ENCODE data around the gene BANF2.
"Not testable (repeated sequence)": the region's sequence is repeated elsewhere in the genome, so short reads cannot be mapped to it uniquely, and the experiment has no call there.

The BANF2 gene

GRCh38 chr20:17699931-17700351 is at the start of gene BANF2:
TSS of gene BANF2 (plus strand) at chr20:17699966. CDS start at chr20:17725026, 25,060 bp downstream.
- DNase-seq: no peak

GRCh38 chr20:17650301-17651128 is 49.3 kb upstream of the BANF2 start:
- no peak for DNase-seq

DNA sequence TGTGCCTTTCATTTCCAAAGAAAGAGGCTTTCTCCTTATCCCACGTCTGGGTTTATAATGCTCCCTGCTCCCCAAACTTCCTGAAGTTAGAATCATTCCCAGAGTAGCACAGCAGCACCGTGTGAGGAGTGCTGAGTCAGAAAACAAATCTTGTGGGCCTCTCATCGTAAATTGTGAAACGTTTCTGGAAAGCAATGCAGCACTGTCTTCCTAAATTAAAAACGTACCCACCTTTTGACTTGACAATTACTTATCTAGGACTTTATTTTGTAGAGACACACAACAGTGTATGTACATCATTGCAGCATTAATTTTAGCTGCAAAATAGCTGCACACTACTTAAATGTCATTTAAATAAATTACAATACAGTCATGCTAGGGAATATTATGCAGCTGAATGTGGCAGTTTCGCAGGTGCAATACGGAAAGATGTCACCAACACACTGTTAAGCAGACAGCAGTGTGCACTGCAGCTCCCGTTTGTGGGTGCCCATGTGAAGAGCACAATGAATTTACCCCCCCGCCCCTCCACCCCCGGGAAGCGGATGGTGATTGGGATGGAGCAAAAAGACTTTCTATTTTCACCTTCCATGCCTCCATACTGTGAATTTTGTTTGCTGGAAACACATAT is 48.5 kb upstream of the BANF2 start:
- DNase-seq: no peak

DNA sequence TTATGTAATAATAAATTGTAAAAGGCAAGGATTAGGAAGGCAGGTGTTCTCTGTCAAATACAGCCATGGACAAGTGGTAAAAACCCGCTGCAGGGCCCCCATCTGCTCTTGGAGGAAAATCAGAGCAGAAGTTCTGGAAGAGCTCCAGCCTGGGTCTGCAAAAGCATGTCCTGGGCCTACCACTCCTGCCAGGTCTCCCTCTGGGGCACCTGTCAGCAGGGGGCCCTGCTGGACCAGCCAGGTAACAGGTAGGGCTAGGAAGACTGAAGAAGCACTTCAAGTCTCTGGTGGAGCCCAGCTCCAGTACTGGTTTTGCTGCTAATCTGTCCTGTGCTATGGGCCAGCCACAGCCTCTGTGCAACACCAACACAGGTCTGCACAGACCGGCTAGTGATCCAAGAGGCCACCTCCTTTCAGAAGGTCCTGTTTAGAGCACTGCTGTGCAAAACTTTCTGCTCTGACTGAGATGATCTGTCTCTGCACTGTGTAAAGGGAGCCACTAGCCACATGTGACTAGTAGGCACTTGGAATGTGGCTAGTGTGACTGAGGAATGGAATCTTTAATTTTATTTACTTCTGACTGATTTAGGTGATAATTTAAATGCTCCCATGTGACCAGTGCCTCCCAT is 47.9 kb upstream of the BANF2 start:
- no peak for DNase-seq

GRCh38 chr20:17652411-17652810 is 47.4 kb upstream of the BANF2 start:
- DNase-seq: no peak

- DNase-seq: no peak
Measured at GRCh38 chr20:17653835-17654648, 45.7 kb upstream of the BANF2 start.

- DNase-seq: no peak
Measured at GRCh38 chr20:17654649-17655285, 45.0 kb upstream of the BANF2 start.

DNA sequence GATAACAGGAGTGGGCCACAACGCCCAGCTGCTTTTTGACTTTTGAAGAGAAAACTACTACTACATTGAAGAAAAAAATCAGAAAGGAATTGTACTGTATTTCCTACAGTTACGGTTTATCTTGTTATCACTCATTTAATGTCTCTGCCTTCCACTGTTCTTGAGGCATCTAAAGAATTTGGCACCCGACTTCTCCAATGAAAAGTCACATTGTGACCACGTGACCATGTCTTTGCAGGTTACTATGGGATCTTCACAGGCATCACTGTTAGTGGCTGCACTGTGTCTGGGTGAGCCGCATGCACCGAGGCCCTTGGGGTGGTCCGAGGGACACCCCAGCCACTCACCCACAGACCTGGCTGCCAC is 44.5 kb upstream of the BANF2 start:
- no peak for DNase-seq

DNA sequence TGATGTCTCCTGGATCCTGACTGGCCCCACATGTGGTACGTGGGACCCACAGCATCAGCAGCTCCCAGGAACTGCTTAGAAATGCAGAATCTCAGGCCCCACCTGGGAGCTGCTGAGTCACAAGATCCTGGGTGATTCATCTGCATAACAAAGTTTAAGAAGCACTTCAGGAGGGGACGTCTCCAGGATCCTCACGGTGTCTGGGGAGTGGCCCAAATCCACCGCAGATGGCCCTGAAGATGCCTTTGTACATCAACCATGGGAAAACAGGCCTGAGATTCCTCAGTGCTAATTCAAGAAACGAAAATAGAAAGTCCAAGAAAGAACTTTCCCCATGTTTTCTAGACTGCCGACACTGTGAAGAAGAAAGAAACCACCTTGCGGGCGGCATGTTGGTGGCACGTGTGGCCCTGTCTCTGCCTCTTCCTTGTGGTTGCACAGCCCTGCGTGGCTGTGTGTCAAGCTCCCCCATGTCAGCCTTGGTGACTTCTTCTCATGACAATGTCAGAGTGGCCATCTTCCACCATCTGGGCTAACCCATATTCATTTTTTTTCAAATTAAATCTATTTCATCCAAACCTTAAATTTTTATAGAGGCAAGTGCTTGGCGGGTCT is 43.8 kb upstream of the BANF2 start:
- DNase-seq: no peak

DNA sequence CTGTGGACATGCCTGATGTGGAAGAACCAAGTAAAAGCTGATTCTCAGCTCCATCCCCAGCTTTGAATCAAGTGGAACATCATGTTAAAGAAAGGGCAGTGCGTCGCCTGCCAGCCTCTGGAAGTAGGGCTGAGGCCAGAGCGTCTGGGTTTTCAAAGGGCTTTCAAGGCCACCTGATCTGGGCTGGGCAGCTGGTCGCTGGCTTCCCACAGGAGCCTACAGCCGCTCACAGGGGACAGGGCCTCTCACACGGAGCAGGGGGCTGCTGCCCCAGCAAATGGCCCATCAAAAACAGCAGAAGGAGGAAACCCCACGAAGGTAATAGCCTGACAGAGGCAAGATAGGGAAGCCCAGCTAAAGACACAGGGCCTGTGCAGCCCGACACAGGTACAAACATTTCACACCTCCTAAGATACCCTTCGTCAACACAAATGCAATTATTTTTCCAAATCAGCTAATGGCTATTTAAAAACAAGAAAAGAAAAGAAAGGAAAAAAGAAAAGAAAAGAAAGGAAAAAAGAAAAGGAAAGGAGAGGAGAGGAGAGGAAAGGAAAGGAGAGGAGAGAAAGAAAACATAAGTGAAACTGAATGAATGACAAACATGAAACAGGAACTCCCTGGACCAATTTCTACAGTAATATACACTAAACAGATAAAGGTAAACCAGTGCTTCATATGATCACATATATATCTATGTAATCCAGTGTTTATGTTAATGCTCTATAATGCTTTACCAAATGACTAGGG is 42.5 kb upstream of the BANF2 start:
- DNase-seq: no peak

DNA sequence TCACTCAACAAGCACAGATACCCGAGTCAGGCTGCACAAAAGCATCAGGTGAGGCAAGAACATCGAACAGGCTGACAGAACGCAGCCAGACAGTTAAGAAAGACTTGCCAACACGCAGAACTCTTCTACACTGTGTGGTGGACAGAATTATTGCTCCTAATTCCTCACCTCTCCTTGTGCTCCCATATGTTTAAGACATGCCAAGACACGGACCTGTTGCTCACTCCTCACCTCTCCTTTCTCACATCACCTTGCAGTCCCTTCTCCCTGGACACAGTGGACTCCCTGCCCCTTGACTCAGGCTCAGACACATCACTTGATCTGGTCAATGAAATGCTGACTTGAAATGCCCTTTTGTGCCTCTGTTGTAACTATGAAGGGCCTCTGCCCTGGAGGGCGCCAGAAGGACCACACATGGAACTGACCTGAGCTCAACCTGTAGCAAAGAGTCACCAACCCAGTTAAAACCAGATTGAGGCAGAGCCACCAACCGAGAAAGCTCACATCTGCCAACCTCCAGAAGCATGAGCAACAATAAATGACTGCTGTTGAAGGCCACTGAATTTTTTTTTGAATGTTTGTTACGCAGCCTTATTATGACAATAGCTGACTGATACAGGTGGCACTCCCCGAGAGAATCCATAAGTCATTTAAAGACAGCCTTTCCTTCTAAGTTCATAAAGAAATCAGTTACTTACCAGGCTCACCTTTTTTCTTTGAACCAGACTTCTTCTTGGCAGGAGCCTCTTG is 41.7 kb upstream of the BANF2 start:
- DNase-seq: no peak

DNA sequence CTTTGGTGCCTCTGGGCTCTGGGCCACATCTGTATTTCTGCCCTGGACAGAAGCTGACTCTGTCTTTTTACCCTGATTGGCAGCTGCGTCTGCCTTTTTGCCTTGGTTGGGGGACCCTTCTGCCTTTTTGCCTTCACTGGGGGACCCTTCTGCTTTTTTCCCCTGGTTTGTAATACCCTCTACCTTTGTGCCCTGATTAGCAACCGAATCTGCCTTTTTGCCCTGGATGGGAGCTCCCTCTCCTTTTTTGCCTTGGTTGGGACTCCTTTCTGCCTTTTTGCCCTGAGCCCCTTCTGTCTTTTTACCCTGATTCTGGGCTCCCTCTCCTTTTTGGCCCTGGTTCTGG is 41.1 kb upstream of the BANF2 start:
- DNase-seq: no peak

- DNase-seq: not testable (repeated sequence)
Measured at GRCh38 chr20:17659344-17659743, 40.4 kb upstream of the BANF2 start.

GRCh38 chr20:17659801-17660200 is 40.0 kb upstream of the BANF2 start:
- DNase-seq: no peak

GRCh38 chr20:17660667-17661066 is 39.1 kb upstream of the BANF2 start:
- no peak for DNase-seq

GRCh38 chr20:17661121-17661744 is 38.5 kb upstream of the BANF2 start:
- no peak for DNase-seq

DNA sequence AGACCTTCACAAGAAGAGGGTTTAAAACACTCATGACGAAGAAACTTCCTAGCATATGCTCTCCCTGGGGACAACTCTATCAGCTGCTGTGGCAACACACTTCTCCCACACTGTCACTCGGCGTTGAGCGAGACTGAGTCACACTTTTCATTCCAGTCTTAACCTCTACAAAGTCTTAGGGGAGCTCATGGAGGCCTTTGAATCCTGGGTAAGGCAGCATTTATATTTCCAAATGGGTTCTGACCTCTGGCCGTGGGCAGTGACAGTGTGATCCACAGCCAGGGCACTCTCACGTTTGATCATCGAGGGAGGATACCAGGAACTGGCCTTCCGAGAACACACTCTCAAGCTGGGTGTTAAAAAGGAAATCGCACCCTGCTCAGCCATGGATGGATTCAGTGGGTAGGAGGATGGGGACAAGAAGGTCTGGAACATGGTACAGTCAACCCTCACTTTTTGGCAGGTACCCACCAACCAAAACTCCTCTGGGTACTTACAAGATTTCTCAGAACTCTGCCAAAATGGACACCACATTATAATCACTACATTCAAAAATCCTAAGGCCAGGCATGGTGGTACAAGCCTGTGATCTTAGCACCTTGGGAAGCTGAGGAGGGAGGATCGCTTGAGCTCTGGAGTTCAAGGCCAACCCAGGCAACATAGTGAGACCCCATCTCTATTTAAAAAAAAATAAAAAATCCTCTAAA is 37.3 kb upstream of the BANF2 start:
- DNase-seq: no peak

- no peak for DNase-seq
Measured at GRCh38 chr20:17663040-17663399, 36.7 kb upstream of the BANF2 start.

DNA sequence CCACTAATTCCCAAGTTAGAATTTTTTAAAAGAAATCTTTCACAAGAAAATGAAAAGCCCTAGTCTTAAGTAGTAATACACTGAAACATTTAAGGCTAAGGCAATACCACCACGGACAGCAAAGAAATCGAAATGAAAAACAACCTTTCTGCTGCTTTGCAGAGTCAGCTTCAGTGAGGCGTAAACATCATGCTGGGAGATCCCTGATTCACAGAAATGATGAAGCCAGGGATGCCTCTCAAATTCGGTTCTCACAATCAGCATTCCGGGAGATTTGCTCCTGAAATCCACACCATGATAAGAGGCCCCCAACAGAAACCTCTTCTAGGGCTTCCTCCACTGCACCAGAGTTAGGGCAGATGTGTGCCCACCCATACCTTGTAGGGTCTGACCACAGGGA is 36.3 kb upstream of the BANF2 start:
- DNase-seq: no peak
